VCaP (cell line): ENCODE data around the gene ATP1A4.

Experiments used
- H3K27ac ChIP-seq: fragments of 450-650 bp; 2 replicates; pipeline ENCODE4 v1.5.1; 2017
- CTCF ChIP-seq: fragments of 450-650 bp; conservative IDR thresholded peaks from 2 replicates; pipeline ENCODE4 v1.5.1; 2017; ENCODE audit warnings: mild to moderate bottlenecking, moderate library complexity

Gene ATP1A4

GRCh38 chr1:160207118-160207650, 55.8 kb downstream of the ATP1A4 start:
- H3K27ac ChIP-seq, result 0 out of 2 replicates have a peak overlapping the region, but pooled peaks have one; percentile 86
- TF ChIP-seq CTCF, result no peak

- no peak for TF ChIP-seq CTCF
- no peak overlapping the region for H3K27ac ChIP-seq
These were observed 56.6 kb downstream of the ATP1A4 start for GRCh38 chr1:160207771-160208556.

- H3K27ac ChIP-seq, result no peak overlapping the region
- TF ChIP-seq CTCF, result no peak
These were observed 57.3 kb downstream of the ATP1A4 start for GRCh38 chr1:160208557-160209320.

- H3K27ac ChIP-seq, result no peak overlapping the region
- no peak for TF ChIP-seq CTCF
These were observed 58.1 kb downstream of the ATP1A4 start for GRCh38 chr1:160209321-160210046.

GRCh38 chr1:160210561-160210960, 59.2 kb downstream of the ATP1A4 start:
- no peak overlapping the region for H3K27ac ChIP-seq

GRCh38 chr1:160211046-160211790, 59.8 kb downstream of the ATP1A4 start:
- H3K27ac ChIP-seq, result no peak overlapping the region
- TF ChIP-seq CTCF, result no peak

More at GRCh38 chr1:160210561-160210960, 59.2 kb downstream of the ATP1A4 start:
- TF ChIP-seq CTCF, result no peak
